SH-SY5Y (cell line): ENCODE data around the gene VAV2.

Experiments
- GATA2 ChIP-seq: IDR thresholded peaks from 2 replicates; pipeline ENCODE4 v1.6.1; 2011; ENCODE audit warnings: mild to moderate bottlenecking, low read depth, low read length
- GATA3 ChIP-seq: IDR thresholded peaks from 2 replicates; pipeline ENCODE4 v1.6.1; 2011; ENCODE audit warnings: low read depth, mild to moderate bottlenecking, low read length, moderate library complexity

The VAV2 gene

GRCh38 chr9:133742849-133743444 is 249.2 kb downstream of the VAV2 start:
- TF ChIP-seq GATA3, result no peak
- no peak for TF ChIP-seq GATA2

GRCh38 chr9:133742251-133742650 is 249.9 kb downstream of the VAV2 start:
- TF ChIP-seq GATA2 (no peak), GATA3 (no peak)

- TF ChIP-seq GATA3 (no peak), GATA2 (no peak)
These were observed 250.4 kb downstream of the VAV2 start for GRCh38 chr9:133741716-133742115.

- TF ChIP-seq GATA2, result no peak
- no peak for TF ChIP-seq GATA3
These were observed 251.2 kb downstream of the VAV2 start for GRCh38 chr9:133740911-133741310.

GRCh38 chr9:133739408-133740280 is 252.5 kb downstream of the VAV2 start:
- TF ChIP-seq GATA3 (no peak), GATA2 (no peak)

GRCh38 chr9:133738640-133739225 is 253.4 kb downstream of the VAV2 start:
- TF ChIP-seq GATA3 (no peak), GATA2 (no peak)

- peak; percentile 41; the same call in 1 of the 2 replicates for TF ChIP-seq GATA2
- no peak for TF ChIP-seq GATA3
These were observed 254.1 kb downstream of the VAV2 start, which contains the start of gene SARDH for GRCh38 chr9:133737774-133738639. SARDH (minus strand) TSS chr9:133738352; CDS start chr9:133734173, 4,179 bp downstream.

GRCh38 chr9:133737071-133737773 is 254.9 kb downstream of the VAV2 start:
- TF ChIP-seq GATA2, result no peak
- no peak for TF ChIP-seq GATA3

GRCh38 chr9:133735931-133736330 is 256.2 kb downstream of the VAV2 start:
- TF ChIP-seq GATA2 (no peak), GATA3 (no peak)

- TF ChIP-seq GATA3 (no peak), GATA2 (no peak)
These were observed 256.7 kb downstream of the VAV2 start for GRCh38 chr9:133735415-133735775.

GRCh38 chr9:133734590-133735414 is 257.3 kb downstream of the VAV2 start:
- TF ChIP-seq GATA2, result no peak
- no peak for TF ChIP-seq GATA3

- TF ChIP-seq GATA3 (no peak), GATA2 (no peak)
These were observed 258.2 kb downstream of the VAV2 start for GRCh38 chr9:133733796-133734533.
